H9 (cell line): ENCODE measurements around the gene KDR. TPM values are rescaled to one million over a fixed set of nuclear protein-coding genes. Genes with fewer than 3 reads are reported as not detected.

Experiments
- DNase-seq: peaks from one replicate; pipeline ENCODE4 v3.0.0-alpha.2; 2017
- H2AFZ ChIP-seq: one replicate; pipeline ENCODE4 v1.6.1; 2013; ENCODE audit warnings: mild to moderate bottlenecking, low read length, control low read depth, moderate library complexity
- H2AK5ac ChIP-seq: 2 replicates; pipeline ENCODE4 v1.6.1; 2013; ENCODE audit warnings: low read length, control low read depth, mixed read lengths; ENCODE audit not compliant: insufficient read length
- H2BK120ac ChIP-seq: one replicate; pipeline ENCODE4 v1.6.1; 2013; ENCODE audit warnings: low read depth, mild to moderate bottlenecking, low read length, control low read depth, inconsistent platforms; ENCODE audit not compliant: poor library complexity, severe bottlenecking
- H2BK12ac ChIP-seq: 2 replicates; pipeline ENCODE4 v1.6.1; 2013; ENCODE audit warnings: low read length, control low read depth, mixed read lengths, low read depth; ENCODE audit not compliant: insufficient read length
- H2BK15ac ChIP-seq: 2 replicates; pipeline ENCODE4 v1.6.1; 2013; ENCODE audit warnings: low read depth, low read length, control low read depth
- H2BK20ac ChIP-seq: one replicate; pipeline ENCODE4 v1.6.1; 2013; ENCODE audit warnings: low read depth, mild to moderate bottlenecking, low read length, control low read depth, inconsistent platforms; ENCODE audit not compliant: poor library complexity, severe bottlenecking
- H2BK5ac ChIP-seq: 2 replicates; pipeline ENCODE4 v1.6.1; 2013; ENCODE audit warnings: low read length, control low read depth, mixed read lengths; ENCODE audit not compliant: insufficient read length
- H3K14ac ChIP-seq: 2 replicates; pipeline ENCODE4 v1.6.1; 2013; ENCODE audit warnings: low read length, control low read depth; ENCODE audit not compliant: insufficient read depth
- H3K18ac ChIP-seq: 2 replicates; pipeline ENCODE4 v1.6.1; 2013; ENCODE audit warnings: low read depth, mild to moderate bottlenecking, mixed read lengths, low read length, control low read depth; ENCODE audit not compliant: insufficient read length
- H3K23ac ChIP-seq: 2 replicates; pipeline ENCODE4 v1.6.1; 2013; ENCODE audit warnings: low read length, control low read depth, mixed read lengths, low read depth; ENCODE audit not compliant: insufficient read length
- H3K23me2 ChIP-seq: 2 replicates; pipeline ENCODE4 v1.6.1; 2013; ENCODE audit warnings: low read depth, mild to moderate bottlenecking, mixed read lengths, low read length, control low read depth; ENCODE audit not compliant: insufficient read length, poor library complexity, severe bottlenecking
- H3K27ac ChIP-seq: 2 replicates; pipeline ENCODE4 v1.5.1; 2013; ENCODE audit warnings: low read length, control low read depth, mixed read lengths, low read depth; ENCODE audit not compliant: insufficient read length
- H3K27me3 ChIP-seq: 2 replicates; pipeline ENCODE4 v1.6.1; 2013; ENCODE audit warnings: low read length, control low read depth, inconsistent platforms; ENCODE audit not compliant: insufficient read depth
- H3K4ac ChIP-seq: 2 replicates; pipeline ENCODE4 v1.6.1; 2013; ENCODE audit warnings: low read depth, mild to moderate bottlenecking, control low read depth, inconsistent platforms, low read length, moderate library complexity
- H3K4me1 ChIP-seq: 2 replicates; pipeline ENCODE4 v1.6.1; 2013; ENCODE audit warnings: low read length, control low read depth, inconsistent platforms; ENCODE audit not compliant: insufficient read depth
- H3K4me2 ChIP-seq: 2 replicates; pipeline ENCODE4 v1.6.1; 2013; ENCODE audit warnings: low read length, control low read depth, mixed read lengths; ENCODE audit not compliant: insufficient read length, insufficient read depth
- H3K56ac ChIP-seq: 2 replicates; pipeline ENCODE4 v1.6.1; 2013; ENCODE audit warnings: low read depth, mild to moderate bottlenecking, mixed read lengths, low read length, control low read depth; ENCODE audit not compliant: insufficient read length
- H3K79me1 ChIP-seq: 2 replicates; pipeline ENCODE4 v1.6.1; 2013; ENCODE audit warnings: low read depth, mild to moderate bottlenecking, moderate library complexity, low read length, control low read depth, inconsistent platforms; ENCODE audit not compliant: insufficient read depth, poor library complexity, severe bottlenecking
- H3K79me2 ChIP-seq: 2 replicates; pipeline ENCODE4 v1.6.1; 2013; ENCODE audit warnings: low read length, control low read depth, inconsistent platforms; ENCODE audit not compliant: insufficient read depth
- H3K9ac ChIP-seq: 2 replicates; pipeline ENCODE4 v1.6.1; 2013; ENCODE audit warnings: low read length, control low read depth, mixed read lengths; ENCODE audit not compliant: insufficient read length; ENCODE audit errors: extremely low read depth
- H3K9me3 ChIP-seq: one replicate; pipeline ENCODE4 v1.6.1; 2013; ENCODE audit warnings: low read depth, low read length, inconsistent platforms; ENCODE audit not compliant: control insufficient read depth
- H3T11ph ChIP-seq: one replicate; pipeline ENCODE4 v1.6.1; 2013; ENCODE audit warnings: mild to moderate bottlenecking, low read length, control low read depth, inconsistent platforms
- H4K20me1 ChIP-seq: one replicate; pipeline ENCODE4 v1.6.1; 2013; ENCODE audit not compliant: control insufficient read depth, insufficient read length, insufficient read depth
- H4K5ac ChIP-seq: 2 replicates; pipeline ENCODE4 v1.6.1; 2013; ENCODE audit warnings: low read depth, mild to moderate bottlenecking, mixed read lengths, low read length, control low read depth; ENCODE audit not compliant: insufficient read length
- H4K8ac ChIP-seq: replicated peaks from 2 replicates; pipeline ENCODE4 v1.6.1; 2013; ENCODE audit warnings: low read length, control low read depth, mixed read lengths, low read depth; ENCODE audit not compliant: insufficient read length
- H4K91ac ChIP-seq: 2 replicates; pipeline ENCODE4 v1.6.1; 2013; ENCODE audit warnings: low read depth, mild to moderate bottlenecking, moderate library complexity, mixed read lengths, low read length, control low read depth; ENCODE audit not compliant: insufficient read length
- H3K27ac Mint-ChIP-seq, 3 experiments: 2 replicates in 2 of 3; 3 replicates in 1 of 3; pipeline ENCODE4 v1.8.0; 2020 to 2021; ENCODE audit warnings: mixed read lengths in 3 of 3, mild to moderate bottlenecking in 1 of 3, moderate library complexity in 1 of 3
- H3K27me3 Mint-ChIP-seq: 2 replicates; pipeline ENCODE4 v1.8.0; 2021; ENCODE audit warnings: low read depth, mild to moderate bottlenecking, moderate library complexity, mixed read lengths
- H3K36me3 Mint-ChIP-seq, 3 experiments: 2 replicates in 2 of 3; 3 replicates in 1 of 3; pipeline ENCODE4 v1.8.0; 2020 to 2021; ENCODE audit warnings: low read depth in 3 of 3, mixed read lengths in 3 of 3; ENCODE audit not compliant: insufficient read depth in 1 of 3
- H3K4me1 Mint-ChIP-seq, 2 experiments: 2 replicates each; pipeline ENCODE4 v1.8.0; 2020; ENCODE audit warnings: mixed read lengths in 2 of 2
- H3K4me3 Mint-ChIP-seq, 2 experiments: 2 replicates in 1 of 2; 3 replicates in 1 of 2; pipeline ENCODE4 v1.8.0; 2020 to 2021; ENCODE audit warnings: mild to moderate bottlenecking in 2 of 2, mixed read lengths in 2 of 2, moderate library complexity in 1 of 2
- H3K9me3 Mint-ChIP-seq, 2 experiments: 2 replicates in 1 of 2; 3 replicates in 1 of 2; pipeline ENCODE4 v1.8.0; 2020; ENCODE audit warnings: mild to moderate bottlenecking in 2 of 2, mixed read lengths in 2 of 2, moderate library complexity in 1 of 2
- WGBS: extraction: QIAGEN DNeasy Blood & Tissue Kit; methylation state at CpG from one replicate; pipeline ENCODE4 v1.1.7; 2013; ENCODE audit warnings: missing lambda C conversion rate, low lambda C conversion rate, mixed read lengths; ENCODE audit not compliant: insufficient read length; ENCODE audit errors: extremely low coverage; 5-methylcytosine and 5-hydroxymethylcytosine counted together
- total RNA-seq: library from RNA; stranded (reverse); gene quantifications from 2 replicates; pipeline ENCODE4 v1.2.1, GENCODE V29; 2021
- TF ChIP-seq, protein P1 (sequence below): fragments of 200-600 bp; sonication (generic); conservative IDR thresholded peaks from 3 replicates; pipeline ENCODE4 v1.8.0; 2021; ENCODE audit warnings: antibody characterized with exemption, mild to moderate bottlenecking

The KDR gene
- total RNA-seq, 1 experiment from 2014 or later, result 51.4 TPM

DNA sequence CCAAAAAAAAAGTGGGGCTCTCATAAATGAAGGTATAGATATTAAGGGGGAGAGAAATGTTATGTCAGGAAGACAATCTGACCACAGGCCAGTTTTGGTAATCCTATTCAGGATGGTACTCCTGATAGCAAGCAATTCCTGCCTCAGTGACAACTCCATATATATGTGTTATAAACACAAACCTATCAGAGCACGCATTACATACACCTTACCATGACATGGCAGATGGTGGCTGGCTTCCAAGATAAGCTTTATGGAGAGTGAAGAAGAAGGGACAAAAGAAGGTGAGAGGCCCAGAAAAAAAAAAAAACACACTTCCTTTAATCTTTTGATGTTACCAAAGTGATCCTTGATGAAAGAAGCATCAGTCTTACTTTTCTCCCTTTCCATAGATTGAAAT lies 29.5 kb upstream of the KDR start:
- Histone ChIP-seq H3K27me3 (no peaks in the 10 kb centered on the region), H3K79me2 (no peaks in the 10 kb centered on the region), H3K79me1 (no peaks in the 10 kb centered on the region), H2BK5ac (no peak overlapping the region), H4K20me1 (no peaks in the 10 kb centered on the region), H3K23ac (no peak overlapping the region), H3K56ac (no peak overlapping the region), H2BK15ac (no peak overlapping the region), H3K18ac (no peak overlapping the region), H3T11ph (no peak overlapping the region), H2BK20ac (no peak overlapping the region), H3K14ac (no peak overlapping the region), H4K91ac (no peak overlapping the region), H2BK12ac (no peak overlapping the region), H2AK5ac (no peak overlapping the region), H3K4ac (no peak overlapping the region), H4K5ac (no peak overlapping the region), H3K4me1 (no peaks in the 10 kb centered on the region), H2AFZ (no peak overlapping the region), H4K8ac (no peak overlapping the region), H3K9me3 (no peaks in the 10 kb centered on the region), H3K9ac (no peak overlapping the region), H2BK120ac (no peak overlapping the region), H3K4me2 (no peak overlapping the region), H3K27ac (no peak overlapping the region), H3K23me2 (no peaks in the 10 kb centered on the region)
- no CpG with 5 or more reads among the region's 1 CpG for WGBS
- Mint-ChIP-seq H3K4me3 (no peak overlapping the region), H3K27me3 (no peaks in the 10 kb centered on the region), H3K9me3 (peaks cover 5 to 6% of the 10 kb centered on the region in 2 experiments; a peak in 3 of 5 replicates), H3K27ac (no peak overlapping the region), H3K36me3 (peaks cover 0 to 4% (median 0%) of the 10 kb centered on the region in 3 experiments; a peak in 1 of 7 replicates), H3K4me1 (peaks cover 3 to 4% of the 10 kb centered on the region in 2 experiments; a peak in 2 of 4 replicates)
- no peak for DNase-seq
- TF ChIP-seq, protein P1, sequence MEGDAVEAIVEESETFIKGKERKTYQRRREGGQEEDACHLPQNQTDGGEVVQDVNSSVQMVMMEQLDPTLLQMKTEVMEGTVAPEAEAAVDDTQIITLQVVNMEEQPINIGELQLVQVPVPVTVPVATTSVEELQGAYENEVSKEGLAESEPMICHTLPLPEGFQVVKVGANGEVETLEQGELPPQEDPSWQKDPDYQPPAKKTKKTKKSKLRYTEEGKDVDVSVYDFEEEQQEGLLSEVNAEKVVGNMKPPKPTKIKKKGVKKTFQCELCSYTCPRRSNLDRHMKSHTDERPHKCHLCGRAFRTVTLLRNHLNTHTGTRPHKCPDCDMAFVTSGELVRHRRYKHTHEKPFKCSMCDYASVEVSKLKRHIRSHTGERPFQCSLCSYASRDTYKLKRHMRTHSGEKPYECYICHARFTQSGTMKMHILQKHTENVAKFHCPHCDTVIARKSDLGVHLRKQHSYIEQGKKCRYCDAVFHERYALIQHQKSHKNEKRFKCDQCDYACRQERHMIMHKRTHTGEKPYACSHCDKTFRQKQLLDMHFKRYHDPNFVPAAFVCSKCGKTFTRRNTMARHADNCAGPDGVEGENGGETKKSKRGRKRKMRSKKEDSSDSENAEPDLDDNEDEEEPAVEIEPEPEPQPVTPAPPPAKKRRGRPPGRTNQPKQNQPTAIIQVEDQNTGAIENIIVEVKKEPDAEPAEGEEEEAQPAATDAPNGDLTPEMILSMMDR, result no peak
